OCI-LY7 (cell line): ENCODE measurements around the gene GMDS. TPM values are rescaled to one million over a fixed set of nuclear protein-coding genes. Genes with fewer than 3 reads are reported as not detected.
A peak's percentile ranks its signal among the peaks of the same experiment; 100 is the strongest.

Source experiments
- BruUV-seq: library from RNA; stranded (reverse); fragments of 400-500 nt; replicated peaks from 2 replicates; lab custom pipeline; 2021; lab: Mats Ljungman, UMichigan
- CTCF ChIA-PET: fragments of 300-600 bp; sonication (Branson Sonifier 250); formaldehyde crosslinking; loops from one replicate; lab custom pipeline; 2022; ENCODE audit warnings: antibody characterized with exemption; ENCODE audit not compliant: unreplicated experiment; lab: Charles Lee
- POLR2A ChIA-PET: fragments of 300-600 bp; sonication (Branson Sonifier 250); formaldehyde crosslinking; loops from one replicate; lab custom pipeline; 2022; ENCODE audit warnings: antibody characterized with exemption; lab: Charles Lee
- DNase-seq: peaks from one replicate; pipeline ENCODE4 v3.0.0-alpha.2; 2015; ENCODE audit warnings: low spot score
- H2AFZ ChIP-seq: fragments of 200-600 bp; sonication (generic), shearing (Covaris generic); 2 replicates; pipeline ENCODE4 v1.6.1; 2014; ENCODE audit warnings: mild to moderate bottlenecking, antibody characterized with exemption, low read length, moderate library complexity
- H3K27ac ChIP-seq: fragments of 200-600 bp; sonication (generic); 2 replicates; pipeline ENCODE4 v1.5.1; 2014; ENCODE audit warnings: mixed run types, low read depth, mild to moderate bottlenecking, moderate library complexity, low read length, inconsistent platforms; ENCODE audit not compliant: poor library complexity, severe bottlenecking
- H3K36me3 ChIP-seq: fragments of 200-600 bp; sonication (generic); 2 replicates; pipeline ENCODE4 v1.6.1; 2014; ENCODE audit warnings: mild to moderate bottlenecking, antibody characterized with exemption, low read length, moderate library complexity, mixed read lengths; ENCODE audit not compliant: insufficient read depth
- H3K4me1 ChIP-seq: fragments of 200-600 bp; sonication (generic); 2 replicates; pipeline ENCODE4 v1.5.1; 2014; ENCODE audit warnings: mild to moderate bottlenecking, low read length; ENCODE audit not compliant: insufficient read depth, poor library complexity, severe bottlenecking
- H3K4me2 ChIP-seq: fragments of 200-600 bp; sonication (generic); 2 replicates; pipeline ENCODE4 v1.6.1; 2014; ENCODE audit warnings: mild to moderate bottlenecking, low read length
- H3K4me3 ChIP-seq: fragments of 200-600 bp; sonication (generic); 2 replicates; pipeline ENCODE4 v1.5.1; 2014; ENCODE audit warnings: mild to moderate bottlenecking, low read depth, low read length; ENCODE audit not compliant: poor library complexity, severe bottlenecking
- H3K79me2 ChIP-seq: fragments of 200-600 bp; sonication (generic); 2 replicates; pipeline ENCODE4 v1.6.1; 2016; ENCODE audit warnings: low read depth, mild to moderate bottlenecking, low read length, moderate library complexity, mixed read lengths; ENCODE audit not compliant: insufficient read depth
- H3K9me2 ChIP-seq: fragments of 200-600 bp; sonication (generic); 2 replicates; pipeline ENCODE4 v1.6.1; 2016; ENCODE audit warnings: mild to moderate bottlenecking, low read length, mixed read lengths; ENCODE audit not compliant: insufficient read depth
- H3K9me3 ChIP-seq: fragments of 200-600 bp; sonication (generic); 2 replicates; pipeline ENCODE4 v1.6.1; 2014; ENCODE audit warnings: mild to moderate bottlenecking, mixed run types, low read length, mixed read lengths
- H4K20me1 ChIP-seq: fragments of 200-600 bp; sonication (generic); 2 replicates; pipeline ENCODE4 v1.6.1; 2014; ENCODE audit warnings: mild to moderate bottlenecking, antibody characterized with exemption, low read length, moderate library complexity, mixed read lengths; ENCODE audit not compliant: insufficient read depth
- CTCF ChIP-seq: fragments of 200-600 bp; sonication (generic); conservative IDR thresholded peaks from 2 replicates; pipeline ENCODE4 v1.5.1; 2014; ENCODE audit warnings: mild to moderate bottlenecking, antibody characterized with exemption, low read length, moderate library complexity, mixed read lengths
- EZH2phosphoT487 ChIP-seq: fragments of 200-600 bp; sonication (generic); IDR thresholded peaks from 2 replicates; pipeline ENCODE4 v1.6.1; 2018; ENCODE audit warnings: low read depth, borderline replicate concordance, mild to moderate bottlenecking, mixed run types, antibody characterized with exemption, low read length, moderate library complexity, mixed read lengths
- intact Hi-C: fragments of 100-400 bp; cut with micrococcal nuclease; formaldehyde crosslinking; loops from one replicate; pipeline ENCODE4 v1.10.0; 2022; ENCODE audit not compliant: unreplicated experiment
- total RNA-seq, 2 experiments: library from RNA; depleted of rRNA in 1 of 2; stranded (reverse); fragments of >200 nt in 1 of 2; shearing (Covaris generic) in 1 of 2; gene quantifications; 2 replicates each; pipeline ENCODE4 v1.2.3, GENCODE V29; 2014 to 2022

GMDS gene
- total RNA-seq, 2 experiments from 2014 or later, result 9.9 to 26.8 TPM

DNA sequence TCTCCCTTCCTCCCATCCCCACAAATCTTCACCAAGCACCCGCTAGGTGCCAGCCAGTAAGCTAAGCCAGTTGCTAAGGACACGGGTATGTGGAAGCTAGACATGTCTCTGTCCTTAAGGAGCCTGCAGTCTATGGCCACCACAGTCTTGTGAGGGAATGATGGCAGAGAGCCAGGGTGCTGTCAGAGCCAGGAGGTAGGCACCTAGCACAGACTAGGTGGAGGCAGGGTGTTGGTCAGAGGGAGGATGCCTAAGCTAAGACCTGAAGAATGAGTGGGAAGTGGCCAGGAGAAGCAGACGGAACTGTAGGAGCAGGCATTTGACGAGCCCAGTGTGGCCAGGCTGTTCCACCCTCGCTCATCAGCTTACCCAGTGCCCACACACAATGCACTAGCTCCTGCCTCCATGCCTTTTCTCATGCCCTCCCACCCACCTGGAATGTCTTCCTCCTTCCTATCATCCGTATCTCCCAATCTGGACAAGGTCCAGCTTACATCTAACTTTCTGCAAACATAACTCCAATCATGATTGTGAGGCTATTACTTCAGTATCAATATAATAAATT lies 510.1 kb downstream of the GMDS start:
- BruUV-seq, result no TSS peak
- DNase-seq, result no peak
- no peak for TF ChIP-seq CTCF
- no peak for TF ChIP-seq EZH2phosphoT487
- H3K4me3 ChIP-seq, result no peak overlapping the region
- H3K36me3 ChIP-seq, result no peaks in the 10 kb centered on the region
- H3K79me2 ChIP-seq, result no peaks in the 10 kb centered on the region
- no peak overlapping the region for H3K27ac ChIP-seq
- H2AFZ ChIP-seq, result no peak overlapping the region
- intact Hi-C loops, result no loop called here
- ChIA-PET CTCF (no interaction called here), POLR2A (no interaction called here)
- H4K20me1 ChIP-seq, result no peaks in the 10 kb centered on the region
- peak overlapping the region; percentile 79 for H3K4me2 ChIP-seq
- no peaks in the 10 kb centered on the region for H3K9me3 ChIP-seq
- H3K9me2 ChIP-seq, result no peaks in the 10 kb centered on the region
- peaks cover 62% of the 10 kb centered on the region for H3K4me1 ChIP-seq

- intact Hi-C loops, result no loop called here
- no peak overlapping the region; the same call in 1 of the 2 replicates for H2AFZ ChIP-seq
- no peak for TF ChIP-seq EZH2phosphoT487
- TF ChIP-seq CTCF, result no peak
- no peaks in the 10 kb centered on the region for H4K20me1 ChIP-seq
- no peak overlapping the region for H3K27ac ChIP-seq
- no peaks in the 10 kb centered on the region for H3K9me2 ChIP-seq
- BruUV-seq, result no TSS peak
- POLR2A ChIA-PET, result interaction anchor here (0.5 to 0.6 kb wide), 2 partner anchors 57 to 271 kb away, joined by 3 to 4 read pairs; no protein-coding TSS in a partner anchor
- H3K79me2 ChIP-seq, result no peaks in the 10 kb centered on the region
- DNase-seq, result no peak
- CTCF ChIA-PET, result no interaction called here
- peaks cover 18% of the 10 kb centered on the region for H3K4me1 ChIP-seq
- no peak overlapping the region for H3K4me3 ChIP-seq
- no peak overlapping the region for H3K4me2 ChIP-seq
- H3K9me3 ChIP-seq, result no peaks in the 10 kb centered on the region
- H3K36me3 ChIP-seq, result no peaks in the 10 kb centered on the region
These were observed 514.5 kb downstream of the GMDS start for GRCh38 chr6:1730882-1731281.

- no peaks in the 10 kb centered on the region for H3K36me3 ChIP-seq
- no peak overlapping the region for H3K4me2 ChIP-seq
- H3K9me2 ChIP-seq, result no peaks in the 10 kb centered on the region
- intact Hi-C loops, result no loop called here
- H3K79me2 ChIP-seq, result no peaks in the 10 kb centered on the region
- no TSS peak for BruUV-seq
- no peak overlapping the region for H3K4me3 ChIP-seq
- H3K9me3 ChIP-seq, result no peaks in the 10 kb centered on the region
- no peaks in the 10 kb centered on the region for H4K20me1 ChIP-seq
- H3K27ac ChIP-seq, result no peak overlapping the region
- TF ChIP-seq CTCF, result no peak
- TF ChIP-seq EZH2phosphoT487, result no peak
- ChIA-PET POLR2A (interaction anchor here (1.2 to 2.5 kb wide), 2 partner anchors 9 to 10 kb away, joined by 5 to 9 read pairs; no protein-coding TSS in a partner anchor), CTCF (interaction anchor here (0.9 kb wide), 1 partner anchor 67 kb away, joined by 3 read pairs; no protein-coding TSS in a partner anchor)
- H2AFZ ChIP-seq, result no peak overlapping the region
- DNase-seq, result no peak
- peaks cover 10% of the 10 kb centered on the region for H3K4me1 ChIP-seq
These were observed 515.7 kb downstream of the GMDS start for GRCh38 chr6:1729750-1730140.
